CD14-positive monocyte (primary cell): Measurements from ENCODE around the gene BDH1. TPM values are rescaled to one million over a fixed set of nuclear protein-coding genes. Genes with fewer than 3 reads are reported as not detected.

Experiments used
- DNase-seq, 3 donors: peaks; one replicate each; pipeline ENCODE4 v3.0.0-alpha.2; 2011 to 2022
- H2AFZ ChIP-seq: 2 replicates; pipeline ENCODE4 v1.6.0; 2012; ENCODE audit warnings: mild to moderate bottlenecking, low read depth, low read length, inconsistent platforms; ENCODE audit not compliant: insufficient read depth, poor library complexity, severe bottlenecking
- H3K27ac ChIP-seq, 2 donors: 1 replicate in 1 of 2; 2 replicates in 1 of 2; pipeline ENCODE4 v1.5.1; 2012 to 2013; ENCODE audit warnings: low read length in 2 of 2, control low read depth in 1 of 2, inconsistent platforms in 1 of 2, low read depth in 1 of 2, mild to moderate bottlenecking in 1 of 2
- H3K27me3 ChIP-seq, 2 donors: one replicate each; pipeline versions ENCODE4 v1.6.0 to v1.6.1; 2011 to 2013; ENCODE audit warnings: low read length in 2 of 2; ENCODE audit not compliant: control insufficient read depth in 2 of 2, insufficient read depth in 2 of 2
- H3K36me3 ChIP-seq, 2 donors: replicated peaks in 1 of 2; 1 replicate in 1 of 2; 2 replicates in 1 of 2; pipeline versions ENCODE4 v1.5.1 to v1.6.1; 2012 to 2013; ENCODE audit warnings: low read length in 2 of 2, control low read depth in 1 of 2, inconsistent platforms in 1 of 2, mild to moderate bottlenecking in 1 of 2; ENCODE audit not compliant: insufficient read depth in 2 of 2, control insufficient read depth in 1 of 2
- H3K4me1 ChIP-seq, 2 donors: 1 replicate in 1 of 2; 2 replicates in 1 of 2; pipeline versions ENCODE4 v1.5.1 to v1.6.1; 2012 to 2013; ENCODE audit warnings: low read length in 2 of 2, control low read depth in 1 of 2, inconsistent platforms in 1 of 2, mild to moderate bottlenecking in 1 of 2, moderate library complexity in 1 of 2; ENCODE audit not compliant: insufficient read depth in 2 of 2, control insufficient read depth in 1 of 2
- H3K4me2 ChIP-seq: replicated peaks from 2 replicates; pipeline ENCODE3; 2012; ENCODE audit warnings: low read length, moderate library complexity, mild to moderate bottlenecking; ENCODE audit not compliant: poor library complexity, severe bottlenecking; ENCODE audit errors: extremely low read depth
- H3K4me3 ChIP-seq, 3 experiments: fragments of 200-600 bp in 1 of 3; sonication (generic) in 1 of 3; replicated peaks in 1 of 3; 1 replicate in 2 of 3; 2 replicates in 1 of 3; pipeline ENCODE4 v1.5.1; 2011 to 2013; ENCODE audit warnings: low read length in 3 of 3, mild to moderate bottlenecking in 3 of 3, control low read depth in 2 of 3, low read depth in 2 of 3, inconsistent platforms in 1 of 3, moderate library complexity in 1 of 3
- H3K79me2 ChIP-seq: 2 replicates; pipeline ENCODE4 v1.6.0; 2012; ENCODE audit warnings: mild to moderate bottlenecking, control low read depth, inconsistent platforms, low read length, moderate library complexity; ENCODE audit not compliant: insufficient read depth
- H3K9ac ChIP-seq: 2 replicates; pipeline ENCODE4 v1.6.0; 2017; ENCODE audit warnings: low read length, mild to moderate bottlenecking; ENCODE audit not compliant: insufficient read depth, poor library complexity, severe bottlenecking
- H3K9me3 ChIP-seq, 2 donors: replicated peaks in 1 of 2; 1 replicate in 1 of 2; 2 replicates in 1 of 2; pipeline versions ENCODE4 v1.5.1 to v1.6.1; 2012 to 2013; ENCODE audit warnings: low read length in 2 of 2, control low read depth in 1 of 2; ENCODE audit not compliant: control insufficient read depth in 1 of 2, insufficient read depth in 1 of 2
- H4K20me1 ChIP-seq: 2 replicates; pipeline ENCODE4 v1.6.0; 2012; ENCODE audit warnings: mild to moderate bottlenecking, low read length, control low read depth, moderate library complexity; ENCODE audit not compliant: insufficient read depth
- H3K27ac Mint-ChIP-seq, 7 donors: one replicate each; pipeline ENCODE4 v1.8.0; 2020; ENCODE audit warnings: mild to moderate bottlenecking in 7 of 7, mixed read lengths in 7 of 7, moderate library complexity in 6 of 7, inconsistent platforms in 2 of 7
- H3K27me3 Mint-ChIP-seq, 3 donors: one replicate each; pipeline ENCODE4 v1.8.0; 2021 to 2022; ENCODE audit warnings: low read depth in 3 of 3, mild to moderate bottlenecking in 3 of 3, mixed read lengths in 3 of 3, moderate library complexity in 3 of 3, inconsistent platforms in 1 of 3
- H3K36me3 Mint-ChIP-seq, 2 donors: one replicate each; pipeline ENCODE4 v1.8.0; 2020; ENCODE audit warnings: mixed read lengths in 2 of 2, inconsistent platforms in 1 of 2, mild to moderate bottlenecking in 1 of 2
- H3K4me1 Mint-ChIP-seq: one replicate; pipeline ENCODE4 v1.8.0; 2020; ENCODE audit warnings: mild to moderate bottlenecking, mixed read lengths
- H3K4me3 Mint-ChIP-seq, 2 donors: one replicate each; pipeline ENCODE4 v1.8.0; 2020; ENCODE audit warnings: mild to moderate bottlenecking in 2 of 2, mixed read lengths in 2 of 2, moderate library complexity in 1 of 2
- H3K9me3 Mint-ChIP-seq, 7 donors: one replicate each; pipeline ENCODE4 v1.8.0; 2020 to 2022; ENCODE audit warnings: mixed read lengths in 7 of 7, mild to moderate bottlenecking in 6 of 7, moderate library complexity in 6 of 7, inconsistent platforms in 2 of 7
- WGBS: methylation state at CpG from one replicate; pipeline ENCODE4 v1.1.5; 2013; ENCODE audit warnings: missing lambda C conversion rate; ENCODE audit not compliant: insufficient coverage; 5-methylcytosine and 5-hydroxymethylcytosine counted together
- intact Hi-C, 2 donors: fragments of 100-400 bp; cut with micrococcal nuclease; formaldehyde crosslinking; loops; one replicate each; pipeline versions ENCODE4 v1.15.0 to v1.15.1; 2023
- polyA plus RNA-seq, 3 donors: library from polyadenylated mRNA; depleted of rRNA in 1 of 3; unstranded in 2 of 3; stranded (reverse) in 1 of 3; fragments of 300-500 nt in 2 of 3; fragments of >200 nt in 1 of 3; fragmentation: Illumina TruSeq in 2 of 3; gene quantifications; 1 replicate in 2 of 3; 2 replicates in 1 of 3; pipeline ENCODE4 v1.2.3, GENCODE V29; 2012 to 2021
- TF ChIP-seq, protein P1 (sequence below): fragments of 200-600 bp; IDR thresholded peaks from one replicate; pipeline ENCODE4 v1.8.0; 2022; ENCODE audit warnings: antibody characterized with exemption, mild to moderate bottlenecking

Gene BDH1
- polyA plus RNA-seq, 3 donors: 2.8 to 5.3 (median 5.2) TPM

DNA sequence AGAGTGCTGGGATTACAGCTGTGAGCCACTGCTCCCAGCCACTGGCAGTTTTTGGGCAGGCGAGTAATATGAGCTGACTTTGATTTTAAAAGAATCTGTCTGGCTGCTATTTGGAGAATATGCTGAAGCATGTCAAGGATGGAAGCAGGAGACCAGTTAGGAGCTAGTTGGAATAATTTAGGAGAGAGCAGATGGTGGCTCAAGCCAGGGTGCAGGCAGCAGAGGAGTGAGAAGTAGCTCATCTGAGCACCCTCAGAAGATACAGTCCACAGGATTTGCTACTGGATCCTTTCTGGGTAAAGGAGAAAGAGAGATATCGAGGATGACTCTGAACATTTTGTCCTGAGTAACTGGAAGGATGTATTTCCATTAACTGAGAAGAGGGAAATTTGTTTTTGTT, 30.4 kb upstream of the BDH1 start:
- no peaks in the 10 kb centered on the region for H3K4me1 ChIP-seq
- no peaks in the 10 kb centered on the region for H3K36me3 ChIP-seq
- Mint-ChIP-seq H3K9me3 (peaks cover 0 to 2% (median 0%) of the 10 kb centered on the region in 7 donors), H3K27me3 (peaks cover 1 to 4% (median 3%) of the 10 kb centered on the region in 3 donors), H3K36me3 (no peaks in the 10 kb centered on the region), H3K4me1 (peaks cover 1% of the 10 kb centered on the region), H3K27ac (no peak overlapping the region), H3K4me3 (no peak overlapping the region)
- H3K79me2 ChIP-seq: no peaks in the 10 kb centered on the region
- H3K9ac ChIP-seq: no peak overlapping the region
- no peak overlapping the region for H3K4me2 ChIP-seq
- TF ChIP-seq, protein P1, sequence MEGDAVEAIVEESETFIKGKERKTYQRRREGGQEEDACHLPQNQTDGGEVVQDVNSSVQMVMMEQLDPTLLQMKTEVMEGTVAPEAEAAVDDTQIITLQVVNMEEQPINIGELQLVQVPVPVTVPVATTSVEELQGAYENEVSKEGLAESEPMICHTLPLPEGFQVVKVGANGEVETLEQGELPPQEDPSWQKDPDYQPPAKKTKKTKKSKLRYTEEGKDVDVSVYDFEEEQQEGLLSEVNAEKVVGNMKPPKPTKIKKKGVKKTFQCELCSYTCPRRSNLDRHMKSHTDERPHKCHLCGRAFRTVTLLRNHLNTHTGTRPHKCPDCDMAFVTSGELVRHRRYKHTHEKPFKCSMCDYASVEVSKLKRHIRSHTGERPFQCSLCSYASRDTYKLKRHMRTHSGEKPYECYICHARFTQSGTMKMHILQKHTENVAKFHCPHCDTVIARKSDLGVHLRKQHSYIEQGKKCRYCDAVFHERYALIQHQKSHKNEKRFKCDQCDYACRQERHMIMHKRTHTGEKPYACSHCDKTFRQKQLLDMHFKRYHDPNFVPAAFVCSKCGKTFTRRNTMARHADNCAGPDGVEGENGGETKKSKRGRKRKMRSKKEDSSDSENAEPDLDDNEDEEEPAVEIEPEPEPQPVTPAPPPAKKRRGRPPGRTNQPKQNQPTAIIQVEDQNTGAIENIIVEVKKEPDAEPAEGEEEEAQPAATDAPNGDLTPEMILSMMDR: no peak
- H3K4me3 ChIP-seq: no peak overlapping the region
- H2AFZ ChIP-seq: no peak overlapping the region
- DNase-seq: no peak
- H3K9me3 ChIP-seq: no peaks in the 10 kb centered on the region
- intact Hi-C loops: no loop called here
- 100% methylated on average over 1 of the region's 2 CpGs for WGBS
- no peaks in the 10 kb centered on the region for H4K20me1 ChIP-seq
- no peaks in the 10 kb centered on the region for H3K27me3 ChIP-seq
- H3K27ac ChIP-seq: no peak overlapping the region

DNA sequence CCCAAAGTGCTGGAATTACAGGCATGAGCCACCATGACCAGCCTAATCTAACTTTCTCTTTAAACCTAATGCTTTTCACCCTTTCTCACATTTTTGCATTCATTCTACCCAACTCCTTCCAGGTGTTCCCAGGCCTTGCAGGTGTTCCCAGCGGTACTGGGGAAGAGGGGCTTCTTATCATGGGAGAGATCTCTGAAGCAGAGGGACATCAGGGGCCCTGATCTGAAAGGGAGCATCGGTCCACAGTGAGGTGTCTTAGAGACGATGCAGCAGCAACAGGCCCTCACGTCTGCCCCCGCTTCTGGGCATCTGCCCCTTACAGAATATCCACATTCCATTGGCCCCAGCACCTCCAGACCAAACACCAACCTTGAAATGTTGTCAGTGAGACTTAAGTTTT, 29.0 kb upstream of the BDH1 start:
- Histone ChIP-seq H3K9ac (no peak overlapping the region), H2AFZ (no peak overlapping the region), H3K27me3 (no peaks in the 10 kb centered on the region)

More for the DNA sequence above, 29.0 kb upstream of the BDH1 start:
- DNase-seq: no peak
- TF ChIP-seq, protein P1: no peak
- peak overlapping the region in 1 of 7 donors; percentile 31 for H3K27ac Mint-ChIP-seq
- H3K9me3 ChIP-seq: no peaks in the 10 kb centered on the region
- no peaks in the 10 kb centered on the region for H4K20me1 ChIP-seq
- no peaks in the 10 kb centered on the region for H3K36me3 ChIP-seq
- peaks cover 0 to 2% (median 0%) of the 10 kb centered on the region in 7 donors for H3K9me3 Mint-ChIP-seq
- no peak overlapping the region for H3K27ac ChIP-seq
- H3K4me3 ChIP-seq: no peak overlapping the region
- peaks cover 1% of the 10 kb centered on the region for H3K4me1 Mint-ChIP-seq
- H3K4me3 Mint-ChIP-seq: no peak overlapping the region
- H3K4me2 ChIP-seq: no peak overlapping the region
- WGBS: 100% methylated on average over 3 of the region's 5 CpGs
- intact Hi-C loops: no loop called here
- no peaks in the 10 kb centered on the region for H3K79me2 ChIP-seq
- peaks cover 0 to 4% (median 1%) of the 10 kb centered on the region in 3 donors for H3K27me3 Mint-ChIP-seq
- H3K4me1 ChIP-seq: no peaks in the 10 kb centered on the region
- H3K36me3 Mint-ChIP-seq: no peaks in the 10 kb centered on the region
